GM12875 (cell line): ENCODE measurements around the gene PIP4K2A.

Experiments
- H3K4me3 ChIP-seq: one replicate; pipeline ENCODE4 v1.5.1; 2011; ENCODE audit warnings: low read depth, low read length, control low read depth
- TF ChIP-seq, protein P1 (sequence below): IDR thresholded peaks from 2 replicates; pipeline ENCODE4 v1.5.1; 2011; ENCODE audit warnings: low read depth, mild to moderate bottlenecking, control low read depth, inconsistent platforms, low read length, moderate library complexity, borderline replicate concordance; ENCODE audit not compliant: insufficient read depth

Gene PIP4K2A

GRCh38 chr10:22495396-22495795 is 219.0 kb downstream of the PIP4K2A start:
- TF ChIP-seq, protein P1, sequence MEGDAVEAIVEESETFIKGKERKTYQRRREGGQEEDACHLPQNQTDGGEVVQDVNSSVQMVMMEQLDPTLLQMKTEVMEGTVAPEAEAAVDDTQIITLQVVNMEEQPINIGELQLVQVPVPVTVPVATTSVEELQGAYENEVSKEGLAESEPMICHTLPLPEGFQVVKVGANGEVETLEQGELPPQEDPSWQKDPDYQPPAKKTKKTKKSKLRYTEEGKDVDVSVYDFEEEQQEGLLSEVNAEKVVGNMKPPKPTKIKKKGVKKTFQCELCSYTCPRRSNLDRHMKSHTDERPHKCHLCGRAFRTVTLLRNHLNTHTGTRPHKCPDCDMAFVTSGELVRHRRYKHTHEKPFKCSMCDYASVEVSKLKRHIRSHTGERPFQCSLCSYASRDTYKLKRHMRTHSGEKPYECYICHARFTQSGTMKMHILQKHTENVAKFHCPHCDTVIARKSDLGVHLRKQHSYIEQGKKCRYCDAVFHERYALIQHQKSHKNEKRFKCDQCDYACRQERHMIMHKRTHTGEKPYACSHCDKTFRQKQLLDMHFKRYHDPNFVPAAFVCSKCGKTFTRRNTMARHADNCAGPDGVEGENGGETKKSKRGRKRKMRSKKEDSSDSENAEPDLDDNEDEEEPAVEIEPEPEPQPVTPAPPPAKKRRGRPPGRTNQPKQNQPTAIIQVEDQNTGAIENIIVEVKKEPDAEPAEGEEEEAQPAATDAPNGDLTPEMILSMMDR = no peak

DNA sequence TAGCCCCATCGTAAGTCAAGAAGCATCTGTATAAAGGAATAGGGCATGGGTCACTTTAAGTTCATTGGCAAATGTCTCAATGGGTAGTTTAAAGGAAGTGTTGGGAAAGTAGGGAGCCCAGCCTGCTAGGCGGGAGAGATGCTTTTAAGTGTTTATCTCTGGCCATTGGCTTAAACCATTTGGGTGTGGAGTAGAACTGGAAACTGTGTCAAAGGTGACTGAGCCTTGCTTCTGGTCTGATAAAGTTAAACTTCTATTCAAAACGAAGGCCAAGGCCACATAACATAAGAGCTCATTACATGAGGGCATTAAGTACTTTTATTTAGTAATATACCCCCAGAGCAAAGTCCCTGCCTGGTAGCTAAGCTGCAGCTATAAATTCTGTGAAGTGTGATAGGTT is 220.4 kb downstream of the PIP4K2A start:
- TF ChIP-seq, protein P1 = no peak

More at GRCh38 chr10:22495396-22495795, 219.0 kb downstream of the PIP4K2A start:
- H3K4me3 ChIP-seq = no peak overlapping the region

DNA sequence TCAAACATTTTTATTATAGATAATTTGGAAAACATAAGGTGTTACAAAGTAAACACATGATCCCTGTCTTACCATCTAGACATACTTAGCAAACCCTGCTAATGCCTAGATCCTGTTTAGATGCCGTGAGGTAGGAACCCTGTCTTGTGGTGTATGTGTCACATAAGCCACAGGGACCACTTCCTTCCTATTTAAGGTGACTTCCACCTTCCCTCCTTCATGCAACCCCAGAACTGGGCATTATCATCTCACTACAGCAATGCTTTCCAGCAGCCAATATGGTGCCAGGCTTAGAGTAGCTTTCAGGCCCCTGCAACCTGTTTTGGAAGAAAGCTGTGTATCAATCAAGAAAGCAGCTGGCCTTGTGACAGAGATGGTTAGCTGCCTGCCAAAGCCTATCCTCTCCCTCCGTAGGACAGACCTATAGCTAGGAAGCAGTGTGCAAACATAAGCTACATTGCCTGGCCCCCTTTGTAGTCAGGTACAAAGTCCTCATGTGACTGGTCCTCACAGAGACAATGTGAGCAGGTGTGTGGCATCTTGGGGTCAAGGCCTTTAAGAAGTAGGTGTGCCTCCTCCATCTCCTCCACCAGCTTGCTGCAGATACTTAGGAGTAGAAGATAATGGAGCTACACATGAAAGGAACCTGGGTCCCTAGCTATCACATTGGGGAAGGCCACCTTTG is 222.3 kb downstream of the PIP4K2A start:
- H3K4me3 ChIP-seq = no peak overlapping the region
- TF ChIP-seq, protein P1 = no peak

More for the DNA sequence above, 220.4 kb downstream of the PIP4K2A start:
- H3K4me3 ChIP-seq = no peak overlapping the region

- TF ChIP-seq, protein P1 = no peak
- H3K4me3 ChIP-seq = no peak overlapping the region
These were observed 222.9 kb downstream of the PIP4K2A start for GRCh38 chr10:22491480-22491879.

- TF ChIP-seq, protein P1 = no peak
- H3K4me3 ChIP-seq = no peak overlapping the region
These were observed 224.4 kb downstream of the PIP4K2A start for GRCh38 chr10:22489975-22490374.

- no peak overlapping the region for H3K4me3 ChIP-seq
- TF ChIP-seq, protein P1 = no peak
These were observed 224.9 kb downstream of the PIP4K2A start for GRCh38 chr10:22489467-22489866.

DNA sequence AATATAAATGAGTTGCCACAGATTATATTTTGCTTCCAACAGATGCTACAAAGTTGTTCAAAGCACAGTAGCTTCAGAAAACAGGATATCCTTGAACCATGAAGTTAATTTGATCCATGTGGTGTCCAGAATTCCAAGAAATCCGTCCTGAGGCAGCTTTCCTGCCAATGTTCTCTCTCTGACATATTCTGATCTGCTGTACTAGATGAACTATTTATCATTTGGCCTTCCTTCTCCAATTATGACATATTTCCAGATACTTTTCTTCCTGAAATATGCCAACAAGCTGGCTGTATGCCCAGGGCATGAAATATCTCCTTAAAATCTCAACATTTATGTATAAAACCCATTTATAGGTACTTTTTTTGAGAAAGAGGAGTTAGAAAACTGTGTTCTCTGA is 227.9 kb downstream of the PIP4K2A start:
- TF ChIP-seq, protein P1 = no peak
- no peak overlapping the region for H3K4me3 ChIP-seq
